Stomach (tissue), 9 donors: ENCODE measurements around the gene PCDH9. TPM values are rescaled to one million over a fixed set of nuclear protein-coding genes. Genes with fewer than 3 reads are reported as not detected.

Experiments used
- DNase-seq, 2 donors: peaks; one replicate each; pipeline versions ENCODE4 v3.0.0 to v3.0.0-alpha.2; 2013 to 2019
- H3K27ac ChIP-seq, 5 donors: fragments of 200-600 bp in 4 of 5; sonication (generic) in 4 of 5; one replicate each; pipeline ENCODE4 v1.5.1; 2013 to 2019; ENCODE audit warnings: mild to moderate bottlenecking in 1 of 5, moderate library complexity in 1 of 5
- H3K27me3 ChIP-seq, 3 donors: fragments of 200-600 bp; sonication (generic); one replicate each; pipeline ENCODE4 v1.5.1; 2017 to 2019; ENCODE audit warnings: mixed run types in 1 of 3
- H3K36me3 ChIP-seq, 4 donors: fragments of 200-600 bp; sonication (generic); 1 replicate in 3 of 4; 2 replicates in 1 of 4; pipeline ENCODE4 v1.5.1; 2016 to 2019
- H3K4me1 ChIP-seq, 4 donors: fragments of 200-600 bp; sonication (generic); one replicate each; pipeline ENCODE4 v1.5.1; 2016 to 2019
- H3K4me3 ChIP-seq, 4 donors: fragments of 200-600 bp; sonication (generic) in 3 of 4; one replicate each; pipeline ENCODE4 v1.5.1; 2016 to 2019; ENCODE audit warnings: mild to moderate bottlenecking in 1 of 4
- H3K9me3 ChIP-seq, 4 donors: fragments of 200-600 bp; sonication (generic); one replicate each; pipeline ENCODE4 v1.5.1; 2016 to 2019
- EP300 ChIP-seq: sonication (generic); formaldehyde crosslinking; IDR thresholded peaks from one replicate; pipeline ENCODE4 v1.6.1; 2017; ENCODE audit warnings: antibody characterized with exemption
- POLR2A ChIP-seq, 4 donors: fragments of 450-650 bp; IDR thresholded peaks; one replicate each; pipeline ENCODE4 v1.6.1; 2016; ENCODE audit warnings: antibody characterized with exemption in 4 of 4, control low read depth in 2 of 4, mild to moderate bottlenecking in 1 of 4, moderate library complexity in 1 of 4
- POLR2AphosphoS5 ChIP-seq, 3 donors: sonication (generic); formaldehyde crosslinking; IDR thresholded peaks; one replicate each; pipeline ENCODE4 v1.6.1; 2016; ENCODE audit warnings: antibody characterized with exemption in 3 of 3
- WGBS, 5 donors: extraction: QIAGEN DNeasy Blood & Tissue Kit in 3 of 5; methylation state at CpG; one replicate each; pipeline versions ENCODE4 v1.1.5 to v1.1.7; 2013 to 2018; 5-methylcytosine and 5-hydroxymethylcytosine counted together
- intact Hi-C: fragments of 100-400 bp; cut with DNase I; formaldehyde crosslinking; loops from one replicate; pipeline ENCODE4 v1.15.1; 2023; ENCODE audit warnings: low total_unique reads
- polyA plus RNA-seq, 3 donors: library from polyadenylated mRNA; stranded (reverse); fragments of 200-250 nt; gene quantifications; one replicate each; pipeline ENCODE4 v1.2.3, GENCODE V29; 2013
- total RNA-seq, 5 donors: library from RNA; depleted of rRNA; stranded (reverse); fragments of >200 nt; gene quantifications; one replicate each; pipeline versions ENCODE4 v1.1.0 to v1.2.3, GENCODE V29; 2014 to 2016
- TF ChIP-seq, protein P1 (sequence below), 7 experiments: fragments of 450-650 bp in 4 of 7; fragments of 200-600 bp in 3 of 7; sonication (generic) in 3 of 7; IDR thresholded peaks; one replicate each; pipeline ENCODE4 v1.5.1; 2016 to 2019; ENCODE audit warnings: antibody characterized with exemption in 7 of 7, control low read depth in 2 of 7, mild to moderate bottlenecking in 1 of 7
- donor health status: healthy with polysubstance abuse.
- donor health status: Bipolar disorder and iron deficiency.
- donor health status: healthy.

PCDH9 gene
- total and polyA plus RNA-seq, 8 donors: 0.40 to 36.2 (median 3.7) TPM

DNA sequence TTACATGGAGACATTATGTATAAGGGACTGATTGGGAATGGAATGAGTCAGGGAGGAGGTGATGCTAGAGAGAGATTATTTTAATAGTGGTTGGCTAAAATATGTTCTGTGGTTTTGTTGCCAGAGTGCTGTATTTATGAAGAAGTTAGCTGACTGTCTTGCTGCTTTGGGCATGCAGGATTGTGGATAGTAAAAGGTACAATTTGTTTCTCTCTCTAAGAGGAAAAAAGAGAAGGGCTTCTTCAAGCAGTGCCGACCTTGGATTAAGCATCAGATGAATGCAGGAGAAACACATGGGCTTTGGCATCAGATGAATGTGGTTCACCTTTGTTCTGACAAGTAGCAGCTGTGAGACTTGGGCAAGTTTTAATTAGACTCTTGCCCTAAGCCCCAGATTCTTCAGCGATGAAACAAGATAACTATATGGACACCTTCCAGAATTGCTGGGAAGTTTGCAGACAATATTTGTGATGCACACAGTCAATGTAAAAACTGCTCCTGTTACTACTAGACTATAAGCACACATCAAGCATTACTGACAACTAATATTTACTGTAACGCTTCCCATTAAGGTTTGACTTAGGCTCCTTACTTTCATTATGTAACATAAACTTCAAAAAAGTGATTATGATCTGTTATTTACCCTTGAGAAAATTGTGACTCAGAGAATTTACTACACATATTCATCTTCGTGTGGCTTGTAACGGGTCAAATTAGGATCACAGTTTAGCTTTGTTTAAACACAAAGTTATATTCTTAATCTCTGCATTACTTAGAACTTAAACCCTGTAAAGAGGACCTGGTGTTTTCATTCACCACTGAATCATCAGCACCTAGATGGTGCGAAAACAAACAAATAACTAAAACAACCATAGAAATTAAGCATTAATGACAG lies 824.0 kb downstream of the PCDH9 start:
- 52 to 67% (median 57%) methylated on average over 6 of the region's 6 CpGs for WGBS, 5 donors
- TF ChIP-seq, protein P1, sequence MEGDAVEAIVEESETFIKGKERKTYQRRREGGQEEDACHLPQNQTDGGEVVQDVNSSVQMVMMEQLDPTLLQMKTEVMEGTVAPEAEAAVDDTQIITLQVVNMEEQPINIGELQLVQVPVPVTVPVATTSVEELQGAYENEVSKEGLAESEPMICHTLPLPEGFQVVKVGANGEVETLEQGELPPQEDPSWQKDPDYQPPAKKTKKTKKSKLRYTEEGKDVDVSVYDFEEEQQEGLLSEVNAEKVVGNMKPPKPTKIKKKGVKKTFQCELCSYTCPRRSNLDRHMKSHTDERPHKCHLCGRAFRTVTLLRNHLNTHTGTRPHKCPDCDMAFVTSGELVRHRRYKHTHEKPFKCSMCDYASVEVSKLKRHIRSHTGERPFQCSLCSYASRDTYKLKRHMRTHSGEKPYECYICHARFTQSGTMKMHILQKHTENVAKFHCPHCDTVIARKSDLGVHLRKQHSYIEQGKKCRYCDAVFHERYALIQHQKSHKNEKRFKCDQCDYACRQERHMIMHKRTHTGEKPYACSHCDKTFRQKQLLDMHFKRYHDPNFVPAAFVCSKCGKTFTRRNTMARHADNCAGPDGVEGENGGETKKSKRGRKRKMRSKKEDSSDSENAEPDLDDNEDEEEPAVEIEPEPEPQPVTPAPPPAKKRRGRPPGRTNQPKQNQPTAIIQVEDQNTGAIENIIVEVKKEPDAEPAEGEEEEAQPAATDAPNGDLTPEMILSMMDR (IDR thresholded peaks at IDR 0.05): no peak
- TF ChIP-seq EP300: no peak
- no peaks in the 10 kb centered on the region for H3K27me3 ChIP-seq
- no peaks in the 10 kb centered on the region for H3K36me3 ChIP-seq
- peak in 1 of 2 donors; percentile 1 for DNase-seq
- no peaks in the 10 kb centered on the region for H3K9me3 ChIP-seq
- intact Hi-C loops: no loop called here
- no peak overlapping the region for H3K4me3 ChIP-seq
- H3K27ac ChIP-seq: peak overlapping the region in 1 of 5 donors; percentile 3
- peaks cover 0 to 9% (median 0%) of the 10 kb centered on the region in 4 donors for H3K4me1 ChIP-seq

DNA sequence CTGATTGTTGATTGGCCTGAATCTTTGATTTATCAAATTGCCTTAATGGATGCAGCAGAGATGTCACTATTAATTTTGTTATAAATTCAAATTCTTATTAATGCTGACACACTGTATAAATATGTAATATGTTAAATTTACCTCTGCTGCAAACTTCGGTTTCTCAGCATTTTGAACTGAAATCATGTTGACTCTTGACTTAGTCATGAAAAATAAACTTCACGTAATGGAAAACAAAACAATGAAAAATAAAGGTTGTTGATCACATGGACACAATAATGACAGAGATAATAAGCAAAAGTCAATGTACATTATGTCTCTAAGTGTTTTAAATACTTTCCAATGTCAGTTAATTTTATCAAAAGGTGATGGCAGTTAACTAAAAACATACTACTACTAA lies 827.6 kb downstream of the PCDH9 start:
- 71 to 87% (median 78%) methylated on average over 2 of the region's 2 CpGs for WGBS, 5 donors
- H3K4me3 ChIP-seq: no peak overlapping the region
- intact Hi-C loops: no loop called here
- no peak overlapping the region for H3K27ac ChIP-seq
- no peaks in the 10 kb centered on the region for H3K9me3 ChIP-seq
- no peak for DNase-seq
- TF ChIP-seq POLR2AphosphoS5 (IDR thresholded peaks at IDR 0.05) (no peak), EP300 (no peak)
- no peaks in the 10 kb centered on the region for H3K36me3 ChIP-seq
- H3K27me3 ChIP-seq: no peaks in the 10 kb centered on the region
- peaks cover 0 to 9% (median 0%) of the 10 kb centered on the region in 4 donors for H3K4me1 ChIP-seq

DNA sequence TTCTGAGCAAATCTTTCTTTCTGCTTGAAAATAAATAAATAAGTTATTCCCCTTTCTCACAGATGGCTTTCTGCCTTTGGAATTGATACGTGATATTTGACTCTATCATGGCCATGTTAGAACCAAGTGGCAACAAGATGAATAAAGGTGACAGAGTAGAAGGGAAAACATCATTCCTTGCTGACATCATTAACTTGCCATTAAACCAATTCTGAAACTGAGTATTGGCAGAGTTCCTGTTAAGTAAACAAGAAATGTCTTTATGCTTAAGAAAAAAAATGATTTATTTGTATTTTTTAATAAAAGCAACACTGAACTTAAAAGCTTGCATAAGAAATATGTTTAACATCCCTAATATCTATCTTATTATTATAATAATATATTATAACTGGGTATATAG lies 828.1 kb downstream of the PCDH9 start:
- no peak for TF ChIP-seq EP300
- TF ChIP-seq POLR2A (IDR thresholded peaks at IDR 0.05): no peak
- no peak for TF ChIP-seq POLR2AphosphoS5 (IDR thresholded peaks at IDR 0.05)
- TF ChIP-seq, protein P1 (IDR thresholded peaks at IDR 0.05): no peak
- intact Hi-C loops: no loop called here
- no peaks in the 10 kb centered on the region for H3K9me3 ChIP-seq
- H3K4me3 ChIP-seq: no peak overlapping the region
- peaks cover 0 to 9% (median 0%) of the 10 kb centered on the region in 4 donors for H3K4me1 ChIP-seq
- no peak overlapping the region for H3K27ac ChIP-seq
- no peaks in the 10 kb centered on the region for H3K36me3 ChIP-seq
- DNase-seq: no peak
- H3K27me3 ChIP-seq: no peaks in the 10 kb centered on the region
- WGBS, 5 donors: 75 to 90% (median 83%) methylated on average over 1 of the region's 1 CpG

DNA sequence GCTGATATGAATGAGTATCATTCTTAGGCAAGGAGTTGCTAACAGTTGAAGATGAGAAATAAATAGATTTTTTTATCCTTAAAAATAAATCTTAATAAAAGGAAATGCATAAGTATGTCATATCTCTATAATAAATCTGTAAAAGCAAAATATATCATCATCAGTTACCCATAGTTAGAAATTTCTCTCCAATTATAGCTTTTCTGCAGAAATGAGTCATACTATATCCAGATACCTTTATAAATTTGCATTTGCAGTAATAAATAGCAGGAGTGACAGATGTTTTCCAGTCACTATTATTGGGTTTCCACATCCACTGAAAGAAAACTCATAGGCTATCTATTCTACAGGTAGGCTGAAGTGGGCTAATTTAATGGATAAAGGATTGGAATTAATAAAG lies 829.8 kb downstream of the PCDH9 start:
- TF ChIP-seq POLR2A (IDR thresholded peaks at IDR 0.05): no peak
- TF ChIP-seq, protein P1 (IDR thresholded peaks at IDR 0.05): no peak
- TF ChIP-seq POLR2AphosphoS5 (IDR thresholded peaks at IDR 0.05): no peak
- no peak overlapping the region for H3K4me3 ChIP-seq

DNA sequence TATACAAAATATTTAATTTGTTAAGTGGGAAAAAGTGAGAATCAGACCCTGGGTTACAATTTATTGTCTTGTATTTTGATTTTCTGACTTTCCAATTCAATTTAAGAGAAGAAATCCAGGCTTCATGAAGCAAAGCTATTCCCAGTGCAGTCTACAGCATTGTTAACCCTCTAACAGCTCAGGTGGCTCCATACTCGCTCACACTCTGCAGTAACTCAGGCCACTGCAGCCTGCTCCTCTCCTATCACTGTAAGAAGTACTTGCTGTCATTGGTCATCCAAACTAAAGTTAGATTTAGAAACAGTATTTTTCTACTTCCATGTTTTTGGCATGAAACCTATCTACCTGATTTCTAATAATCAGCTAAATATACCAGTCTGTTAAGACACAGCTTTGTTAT lies 830.3 kb downstream of the PCDH9 start:
- no peaks in the 10 kb centered on the region for H3K27me3 ChIP-seq
- H3K4me3 ChIP-seq: no peak overlapping the region
- H3K27ac ChIP-seq: no peak overlapping the region
- 85 to 93% (median 89%) methylated on average over 1 of the region's 1 CpG for WGBS, 5 donors
- H3K4me1 ChIP-seq: no peaks in the 10 kb centered on the region
- intact Hi-C loops: no loop called here
- DNase-seq: no peak
- TF ChIP-seq, protein P1 (IDR thresholded peaks at IDR 0.05): no peak
- TF ChIP-seq POLR2A (IDR thresholded peaks at IDR 0.05): no peak
- no peak for TF ChIP-seq EP300
- TF ChIP-seq POLR2AphosphoS5 (IDR thresholded peaks at IDR 0.05): no peak
- no peaks in the 10 kb centered on the region for H3K36me3 ChIP-seq
- no peaks in the 10 kb centered on the region for H3K9me3 ChIP-seq

More for the DNA sequence above, 829.8 kb downstream of the PCDH9 start:
- Histone ChIP-seq H3K4me1 (no peaks in the 10 kb centered on the region), H3K27me3 (no peaks in the 10 kb centered on the region), H3K27ac (no peak overlapping the region), H3K9me3 (no peaks in the 10 kb centered on the region), H3K36me3 (no peaks in the 10 kb centered on the region)
- intact Hi-C loops: no loop called here
- no peak for DNase-seq
